Activated T-helper 9 cell treated with anti-CD3 and anti-CD28 coated beads, Interleukin-2, amount 50 U/mL, for 16 hours (primary cell): ENCODE results near the gene VWC2.

Experiments used
- DNase-seq: peaks from one replicate; pipeline ENCODE4 v3.0.0-alpha.2; 2020; ENCODE audit warnings: low read depth

Gene VWC2

DNA sequence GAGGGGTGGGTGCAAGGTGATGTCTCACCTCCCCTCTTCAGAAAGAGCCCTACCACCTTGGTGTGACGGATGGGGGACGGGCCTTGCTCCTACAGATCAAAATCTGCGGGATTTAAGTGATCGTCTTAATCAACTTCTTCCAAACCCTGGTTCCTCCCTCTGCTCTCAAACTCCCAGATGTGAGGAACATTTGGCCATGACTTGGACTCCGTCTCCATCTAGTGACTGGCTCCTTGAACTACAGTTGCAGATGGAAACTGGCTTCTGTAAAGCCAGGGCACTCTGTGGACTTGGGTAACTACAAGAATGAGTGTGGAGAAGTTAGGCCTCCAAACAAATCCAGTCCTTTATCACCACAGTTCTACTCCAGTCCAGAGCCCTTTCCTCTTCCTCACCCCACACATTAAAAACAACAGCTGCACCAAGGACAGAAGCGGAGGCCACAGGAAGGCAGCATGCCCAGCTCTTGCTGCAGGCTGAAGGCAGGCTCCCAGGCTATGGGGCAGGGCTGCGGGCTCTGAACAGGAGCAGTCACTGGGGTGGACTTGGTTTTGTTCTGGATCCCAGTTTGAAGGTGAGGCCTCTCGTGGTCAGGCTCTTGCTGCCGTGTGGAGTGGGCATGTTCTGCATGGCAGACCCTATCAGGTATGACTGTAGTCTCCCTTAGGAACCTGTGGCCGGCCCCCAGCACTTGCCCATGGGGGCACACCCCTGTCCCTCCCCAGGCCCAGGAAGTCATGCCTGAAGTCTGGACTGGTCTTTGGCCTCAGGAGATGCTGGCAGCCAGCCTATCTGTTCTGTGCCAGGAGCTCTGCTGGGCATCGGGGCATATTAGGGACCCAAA is 79.4 kb downstream of the VWC2 start:
- DNase-seq: no peak

DNA sequence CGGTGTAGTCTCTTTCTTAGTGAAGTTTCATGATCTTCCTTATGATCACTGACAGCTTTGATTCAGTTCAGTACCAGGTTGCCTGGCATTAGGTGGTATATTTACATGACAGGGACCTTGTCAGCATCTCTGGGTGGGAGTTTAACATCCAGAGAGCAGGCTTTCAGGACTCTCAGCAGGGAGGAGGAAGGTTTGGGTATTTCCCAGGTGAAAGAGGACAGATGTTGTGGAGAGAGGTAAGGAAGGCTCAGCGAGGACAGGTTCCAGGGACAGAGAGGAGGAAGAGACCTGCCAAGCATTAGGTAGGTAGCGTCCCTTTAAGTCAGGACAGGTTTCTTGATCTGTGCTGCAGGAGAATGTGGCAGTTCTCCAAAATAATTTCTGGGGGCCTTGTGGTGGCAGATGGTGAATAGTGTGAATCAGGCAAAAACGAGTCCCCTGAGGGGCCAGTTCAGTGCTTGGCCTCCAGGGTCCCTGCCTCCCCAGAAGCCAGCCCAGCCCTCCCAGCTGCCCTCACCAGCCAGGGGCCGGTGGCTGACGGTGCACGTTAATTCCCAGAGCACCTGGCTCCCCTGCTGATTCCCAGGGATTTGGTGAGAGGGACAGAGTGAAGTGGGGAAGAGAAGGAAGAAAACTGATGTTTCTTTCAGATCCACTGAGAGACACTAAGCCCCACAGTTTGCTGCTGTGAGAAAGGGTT is 82.0 kb downstream of the VWC2 start:
- DNase-seq: no peak

DNA sequence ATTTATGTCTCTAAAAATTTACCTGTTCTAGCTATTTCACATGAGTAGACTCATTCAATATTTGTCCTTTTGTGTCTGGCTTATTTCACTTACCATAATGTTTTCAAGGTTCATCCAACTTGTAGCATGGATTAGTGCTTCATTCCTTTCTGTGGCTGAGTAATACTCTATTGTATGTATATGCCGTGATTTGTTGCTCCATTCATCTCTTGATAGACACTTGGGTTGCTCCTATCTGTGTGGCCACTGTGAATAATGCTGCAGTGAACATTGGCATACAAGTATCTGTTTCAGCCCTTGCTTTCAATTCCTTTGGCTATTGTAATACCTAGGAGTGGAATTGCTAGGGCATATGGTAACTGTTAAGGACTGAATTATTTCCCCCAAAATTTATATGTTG is 86.9 kb downstream of the VWC2 start:
- DNase-seq: no peak

DNA sequence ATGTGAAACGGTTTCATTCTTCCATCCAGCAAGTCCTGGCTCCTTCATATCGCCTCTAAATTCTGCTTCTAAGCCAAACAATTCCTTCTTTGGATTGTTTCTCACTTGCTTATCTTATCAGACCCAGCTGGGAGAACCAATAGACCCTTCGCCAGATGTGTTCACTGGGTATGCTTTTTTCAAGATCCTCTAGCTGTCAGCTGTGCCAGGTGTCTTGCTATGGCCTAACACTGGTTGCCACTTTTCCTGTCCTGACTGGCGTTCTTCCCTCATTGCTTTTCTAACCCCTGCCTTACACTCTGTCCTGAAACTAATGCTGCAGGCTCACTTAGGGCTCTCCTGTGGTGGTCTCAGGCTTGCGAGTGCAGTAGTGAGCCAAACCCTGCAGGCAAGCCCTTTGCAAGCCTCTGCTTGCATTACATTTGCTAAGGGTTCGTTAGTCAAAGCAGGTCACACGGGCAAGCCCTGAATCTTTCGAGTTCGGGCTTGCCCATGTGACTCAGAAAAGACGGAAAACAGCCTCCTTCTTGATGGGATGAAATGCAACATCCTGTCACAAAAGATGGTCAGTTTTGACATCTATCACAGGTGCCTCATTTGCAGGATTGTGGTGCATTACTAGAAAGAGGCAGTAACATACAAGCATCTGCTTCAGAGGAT is 92.8 kb downstream of the VWC2 start:
- DNase-seq: no peak

DNA sequence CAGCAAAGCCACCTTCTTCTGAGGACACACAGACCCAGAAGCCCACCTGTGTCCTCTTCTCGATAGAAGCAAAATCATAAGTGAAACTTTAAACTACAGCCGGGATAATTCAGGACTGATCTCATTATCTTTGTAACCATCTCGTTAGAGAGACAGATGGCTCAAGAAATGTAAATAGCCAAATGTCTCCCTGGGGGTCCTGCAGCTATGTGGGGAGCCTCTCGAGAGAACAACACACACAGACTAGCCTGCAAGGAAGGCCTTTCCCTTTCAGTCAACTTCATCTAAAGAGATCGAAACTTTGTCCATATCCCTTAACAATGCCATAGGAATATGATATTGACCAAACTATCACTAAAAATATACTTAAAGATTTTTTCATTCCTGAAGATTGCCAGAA is 93.5 kb downstream of the VWC2 start:
- no peak for DNase-seq

DNA sequence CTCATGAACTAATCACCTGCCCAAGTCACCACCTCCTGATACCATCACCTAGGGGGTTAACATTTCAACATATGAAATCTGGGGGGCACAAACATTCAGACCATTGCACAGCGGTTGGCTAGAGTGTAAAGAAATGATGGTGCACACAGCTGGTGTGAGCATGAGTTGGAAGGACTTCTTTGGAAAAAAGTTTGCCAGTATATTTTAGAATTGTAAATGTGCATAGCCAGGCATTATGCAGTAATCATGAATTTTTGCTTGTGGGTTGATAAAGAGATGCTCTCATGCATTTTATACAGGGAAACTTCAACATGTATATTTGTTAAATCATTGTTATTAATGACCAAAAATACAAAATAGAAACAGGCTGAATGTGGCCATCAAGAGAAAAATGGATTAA is 100.0 kb downstream of the VWC2 start:
- DNase-seq: no peak

DNA sequence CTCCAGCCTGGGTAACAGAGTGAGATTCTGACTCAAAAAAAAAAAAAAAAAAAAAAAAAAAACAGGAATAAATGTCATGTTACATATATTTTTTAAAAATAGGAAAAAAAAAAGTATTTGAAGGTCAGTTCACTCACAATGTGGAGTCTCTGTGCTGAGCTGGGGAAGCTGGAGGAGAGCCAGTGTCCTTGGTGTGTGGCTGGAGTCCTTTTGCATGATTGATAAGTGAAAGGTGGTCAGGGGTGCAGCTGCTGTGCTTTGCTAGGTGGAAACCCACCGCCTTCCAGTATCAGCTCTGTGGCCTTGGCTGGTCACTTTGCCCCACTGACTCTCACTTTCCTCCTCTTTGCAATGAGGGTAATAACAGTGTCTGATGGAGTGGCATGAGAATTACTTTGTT is 101.9 kb downstream of the VWC2 start:
- DNase-seq: no peak

DNA sequence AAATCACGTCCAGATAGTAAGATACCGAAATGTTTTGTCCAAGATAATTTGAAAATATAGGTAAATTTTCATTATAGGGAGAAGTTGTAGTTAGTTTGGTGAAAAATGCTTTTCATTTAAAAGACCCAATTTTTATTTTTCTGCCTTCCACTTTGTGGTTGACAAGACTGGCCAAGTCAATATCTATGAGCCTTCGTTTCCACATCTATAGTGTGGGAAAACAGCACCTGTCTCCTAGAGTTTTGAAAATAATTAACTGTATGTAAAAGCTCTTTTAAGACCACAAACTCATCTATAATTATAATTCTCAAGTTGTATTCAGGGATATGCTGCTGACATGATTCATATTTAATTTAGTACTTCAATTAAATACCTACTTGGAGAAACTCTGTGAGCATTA is 102.8 kb downstream of the VWC2 start:
- DNase-seq: no peak

DNA sequence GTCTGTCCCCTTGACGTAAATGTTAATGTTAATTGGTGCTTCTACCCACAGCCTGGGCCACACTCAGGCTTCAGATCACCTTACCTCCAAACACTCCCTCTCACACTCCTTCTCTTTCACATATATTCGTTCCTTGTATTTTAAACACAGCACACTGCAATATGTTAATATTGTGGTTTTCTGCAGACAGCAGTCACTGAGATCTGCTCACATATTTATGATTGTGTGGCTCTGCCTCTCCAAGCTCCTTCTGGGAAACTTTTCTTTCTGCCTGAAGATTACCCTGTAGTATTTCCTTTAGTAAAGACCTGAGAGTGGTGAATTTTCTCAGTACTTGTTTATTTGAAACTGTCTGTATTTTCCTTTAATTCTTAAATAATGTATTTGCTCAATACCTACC is 104.7 kb downstream of the VWC2 start:
- DNase-seq: no peak

DNA sequence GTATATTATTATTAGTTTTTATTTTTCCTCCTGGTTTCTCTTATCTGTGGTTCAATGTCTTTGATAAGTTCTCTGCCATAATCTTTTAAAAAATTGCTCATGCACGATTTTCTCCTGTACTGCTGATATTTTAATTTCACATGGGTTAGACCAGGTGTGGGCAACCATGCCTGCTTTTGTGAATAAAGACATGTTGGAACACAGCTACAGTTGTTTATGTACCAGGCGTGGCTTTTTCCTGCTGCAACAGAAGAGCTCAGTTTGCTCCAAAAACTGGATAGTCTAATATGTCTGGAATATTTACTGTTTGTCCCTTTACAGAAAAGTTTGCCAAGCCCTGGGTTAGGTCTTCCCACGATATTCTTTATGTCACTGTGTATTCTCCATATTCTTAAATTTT is 105.2 kb downstream of the VWC2 start:
- DNase-seq: no peak

DNA sequence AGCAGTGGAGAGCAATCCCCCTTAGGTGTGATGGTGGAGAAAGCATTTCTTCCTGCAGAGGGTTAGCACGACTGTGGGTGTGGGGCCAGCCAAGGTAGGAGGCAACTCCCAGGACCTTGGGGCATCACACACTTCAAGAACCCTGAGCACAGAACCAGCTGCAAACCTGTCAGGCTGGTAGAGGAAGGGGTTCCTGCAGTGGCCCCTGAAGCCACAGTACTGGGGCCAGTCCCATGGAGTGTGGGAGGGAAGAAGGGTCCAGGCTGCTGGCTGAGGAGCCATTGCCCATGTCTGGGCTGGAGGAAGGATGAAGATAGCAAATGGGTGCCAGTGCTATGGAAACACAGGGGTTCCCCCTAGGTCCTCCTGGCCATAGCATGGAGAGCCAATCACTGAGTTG is 110.5 kb downstream of the VWC2 start:
- DNase-seq: no peak

DNA sequence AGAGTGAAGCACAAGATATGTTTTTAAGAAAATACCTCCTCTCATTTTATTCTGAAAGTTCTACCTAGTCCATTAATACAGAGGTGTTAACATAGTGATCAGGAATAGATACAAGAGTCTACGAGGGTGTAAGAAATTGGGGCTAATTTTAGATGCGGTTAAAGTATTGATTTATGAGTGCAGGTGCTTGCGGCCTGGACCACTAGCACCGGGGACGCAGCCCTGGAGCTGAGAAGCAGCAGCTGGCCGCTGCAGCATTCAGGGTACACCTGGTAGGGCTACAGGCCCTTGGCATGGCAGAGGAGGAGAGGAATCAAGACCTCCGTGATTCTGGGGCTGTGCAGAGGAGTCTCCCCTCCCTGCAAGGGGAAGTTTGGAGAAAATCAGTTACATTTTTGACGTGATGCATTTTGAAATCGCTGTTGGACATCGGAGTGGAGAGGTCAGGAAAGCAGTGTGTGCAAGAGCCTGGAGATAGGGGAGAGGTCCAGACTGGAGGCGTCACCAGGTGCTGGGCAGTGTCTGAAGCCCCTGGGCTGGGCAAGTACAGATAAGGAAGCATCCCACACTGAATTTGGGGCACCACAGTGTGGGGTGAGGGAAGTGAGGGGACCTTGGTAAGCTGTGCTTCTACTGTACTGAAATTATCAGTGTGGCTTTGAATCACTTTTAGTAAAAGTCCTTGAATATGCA is 112.3 kb downstream of the VWC2 start:
- DNase-seq: no peak

DNA sequence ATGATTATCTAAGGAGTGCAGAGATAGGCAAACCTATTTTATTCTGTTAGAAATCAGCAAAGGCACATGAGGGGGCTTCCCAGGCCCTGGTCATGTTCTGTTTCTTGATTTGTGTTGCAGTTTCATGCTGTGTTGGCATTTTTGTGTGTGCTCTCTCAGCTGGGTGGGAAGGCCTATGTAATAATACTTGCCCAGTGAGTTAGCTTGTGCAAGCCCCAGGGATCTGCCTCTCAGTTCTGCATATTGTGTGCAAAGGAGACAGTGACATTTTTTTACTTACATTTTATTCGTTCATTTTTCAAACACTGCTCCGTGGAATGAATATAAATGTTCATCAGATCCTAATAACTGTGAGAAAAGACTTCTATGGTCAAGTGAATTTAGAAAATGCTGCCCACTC is 119.0 kb downstream of the VWC2 start:
- DNase-seq: no peak

DNA sequence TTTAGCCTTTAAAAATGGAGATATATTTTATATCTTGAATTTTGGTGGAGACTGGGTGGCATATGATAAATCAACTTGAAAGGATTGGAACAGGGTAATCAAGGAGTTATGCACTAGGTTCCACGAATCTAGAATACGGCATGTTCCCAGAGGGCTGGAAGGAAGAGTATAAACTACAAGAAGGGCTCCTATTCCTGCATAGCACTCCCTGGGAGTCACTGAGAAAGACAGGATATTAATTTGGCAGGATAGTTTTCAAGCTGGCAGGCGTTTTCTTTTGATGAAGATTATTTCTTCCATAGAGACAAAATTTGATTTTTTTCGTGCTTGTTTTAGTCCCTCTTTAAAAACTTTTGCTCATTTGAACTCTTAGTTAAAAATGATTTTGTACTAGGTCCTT is 119.7 kb downstream of the VWC2 start:
- DNase-seq: no peak

DNA sequence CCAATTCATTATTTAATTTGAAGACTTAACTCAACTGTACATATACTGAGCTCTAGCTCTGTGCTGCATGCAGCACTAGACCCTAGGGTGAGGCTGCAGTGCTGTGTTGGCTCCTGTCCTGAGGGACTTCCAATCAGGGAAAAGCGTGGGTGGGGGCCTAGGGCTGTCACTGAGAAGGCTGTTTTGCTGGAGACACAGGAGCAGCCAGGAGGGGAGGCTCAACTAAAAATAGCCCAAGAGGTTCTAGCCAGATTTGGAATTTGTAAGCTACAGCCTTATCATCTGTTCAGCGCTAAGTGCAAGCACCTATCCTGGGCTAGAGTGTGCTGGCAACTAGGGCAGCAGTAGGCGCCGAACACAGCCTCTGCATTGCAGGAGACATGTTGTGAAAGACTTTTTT is 121.1 kb downstream of the VWC2 start:
- DNase-seq: no peak

DNA sequence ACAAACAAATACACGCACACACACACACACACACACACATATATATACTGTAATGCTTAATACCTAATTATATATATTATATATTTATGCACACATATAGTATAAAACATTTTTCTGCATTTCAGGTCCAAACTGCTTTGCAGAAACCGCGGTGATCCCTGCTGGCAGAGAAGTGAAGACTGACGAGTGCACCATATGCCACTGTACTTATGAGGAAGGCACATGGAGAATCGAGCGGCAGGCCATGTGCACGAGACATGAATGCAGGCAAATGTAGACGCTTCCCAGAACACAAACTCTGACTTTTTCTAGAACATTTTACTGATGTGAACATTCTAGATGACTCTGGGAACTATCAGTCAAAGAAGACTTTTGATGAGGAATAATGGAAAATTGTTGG is 138.5 kb downstream of the VWC2 start:
- DNase-seq: no peak

DNA sequence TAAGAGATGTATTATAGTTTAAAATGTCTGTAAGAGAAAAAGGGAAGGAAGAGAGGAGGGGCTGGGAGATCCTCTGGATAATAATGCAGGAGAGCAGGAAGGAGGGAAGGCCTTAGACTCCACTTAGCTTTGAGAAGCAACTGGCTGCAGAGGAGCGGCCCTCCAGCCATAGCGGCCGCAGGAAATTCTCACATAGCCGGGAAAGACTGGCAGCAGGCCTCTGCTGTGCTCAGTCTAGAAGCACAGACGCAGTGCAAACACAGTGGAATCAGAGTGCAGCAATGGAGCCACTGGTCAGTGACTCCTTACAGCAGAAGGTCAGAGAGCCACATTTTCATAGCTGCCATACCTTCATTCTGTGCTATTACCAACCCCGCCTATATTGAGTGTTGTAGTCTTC is 153.3 kb downstream of the VWC2 start:
- no peak for DNase-seq

DNA sequence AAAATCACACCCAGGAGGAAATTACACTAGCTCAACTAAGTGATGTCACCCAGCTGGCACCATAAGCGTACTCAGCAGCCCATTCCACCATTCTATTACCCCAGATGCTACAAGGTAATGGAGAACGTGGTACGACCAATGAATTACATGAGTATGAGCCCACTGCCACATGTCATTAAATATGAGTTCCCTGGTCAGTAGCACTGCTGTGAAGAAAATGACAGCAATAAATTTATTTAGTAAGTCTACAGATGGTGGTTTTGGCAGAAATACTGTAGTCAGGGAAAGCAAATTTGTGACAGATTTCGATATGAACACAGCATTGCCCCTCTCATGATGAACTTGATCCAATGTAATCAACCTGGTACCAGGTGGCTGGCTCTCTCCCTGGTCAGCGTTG is 154.2 kb downstream of the VWC2 start:
- DNase-seq: no peak

DNA sequence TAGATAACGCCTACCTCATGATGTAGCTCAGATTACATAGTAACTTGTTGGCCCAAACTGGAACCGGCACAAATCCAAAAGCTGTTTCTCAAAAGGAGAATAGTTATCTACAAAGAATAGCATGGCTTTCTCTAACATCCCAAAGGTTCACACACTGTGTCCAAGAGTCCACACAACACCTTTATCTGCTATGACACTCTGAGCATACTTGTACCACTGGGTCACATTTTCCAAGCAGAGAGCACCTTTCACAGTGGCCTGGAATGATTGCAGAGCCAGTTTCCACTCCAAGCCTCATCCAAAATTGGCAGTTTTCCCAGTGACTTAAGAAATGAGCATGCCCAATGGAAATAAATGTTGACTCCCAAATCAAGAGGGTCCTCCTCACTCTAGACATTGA is 155.3 kb downstream of the VWC2 start:
- DNase-seq: no peak

DNA sequence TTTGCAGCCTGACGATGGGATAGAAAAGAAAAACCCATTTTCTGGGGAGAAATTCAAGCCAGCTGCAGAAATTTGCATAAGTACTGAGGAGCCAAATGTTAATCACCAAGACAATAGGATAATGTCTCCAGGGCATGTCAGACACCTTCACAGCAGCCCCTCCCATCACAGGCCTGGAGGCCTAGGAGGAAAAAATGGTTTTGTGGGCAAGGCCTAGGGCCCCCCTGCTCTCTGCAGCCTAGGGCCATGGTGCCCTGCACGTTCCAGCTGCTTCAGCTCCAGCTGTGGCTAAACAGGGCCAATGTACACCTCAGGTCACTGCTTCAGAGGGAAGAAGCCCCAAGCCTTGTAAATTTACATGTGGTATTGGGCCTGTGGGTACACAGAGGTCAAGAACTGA is 158.2 kb downstream of the VWC2 start:
- no peak for DNase-seq

DNA sequence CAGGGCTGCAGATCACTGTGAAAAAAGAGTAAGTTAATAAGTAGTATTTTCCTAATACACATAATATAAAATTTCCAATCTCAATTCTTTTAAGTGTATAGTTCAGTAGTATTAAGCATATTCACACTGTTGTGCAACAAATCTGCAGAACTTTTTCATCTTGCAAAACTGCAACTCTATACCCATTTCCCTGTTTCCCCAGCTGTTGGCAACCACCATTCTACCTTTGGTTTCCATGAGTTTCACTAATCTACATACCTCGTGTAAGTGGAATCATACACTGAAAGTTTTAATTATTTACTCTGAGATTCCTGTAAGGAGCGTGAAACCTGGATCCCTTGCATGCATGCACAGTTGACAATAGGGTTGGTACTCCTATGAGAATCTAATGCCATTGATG is 164.2 kb downstream of the VWC2 start:
- no peak for DNase-seq
